Measurements from ENCODE around the gene OCEL1.

The OCEL1 gene

DNA sequence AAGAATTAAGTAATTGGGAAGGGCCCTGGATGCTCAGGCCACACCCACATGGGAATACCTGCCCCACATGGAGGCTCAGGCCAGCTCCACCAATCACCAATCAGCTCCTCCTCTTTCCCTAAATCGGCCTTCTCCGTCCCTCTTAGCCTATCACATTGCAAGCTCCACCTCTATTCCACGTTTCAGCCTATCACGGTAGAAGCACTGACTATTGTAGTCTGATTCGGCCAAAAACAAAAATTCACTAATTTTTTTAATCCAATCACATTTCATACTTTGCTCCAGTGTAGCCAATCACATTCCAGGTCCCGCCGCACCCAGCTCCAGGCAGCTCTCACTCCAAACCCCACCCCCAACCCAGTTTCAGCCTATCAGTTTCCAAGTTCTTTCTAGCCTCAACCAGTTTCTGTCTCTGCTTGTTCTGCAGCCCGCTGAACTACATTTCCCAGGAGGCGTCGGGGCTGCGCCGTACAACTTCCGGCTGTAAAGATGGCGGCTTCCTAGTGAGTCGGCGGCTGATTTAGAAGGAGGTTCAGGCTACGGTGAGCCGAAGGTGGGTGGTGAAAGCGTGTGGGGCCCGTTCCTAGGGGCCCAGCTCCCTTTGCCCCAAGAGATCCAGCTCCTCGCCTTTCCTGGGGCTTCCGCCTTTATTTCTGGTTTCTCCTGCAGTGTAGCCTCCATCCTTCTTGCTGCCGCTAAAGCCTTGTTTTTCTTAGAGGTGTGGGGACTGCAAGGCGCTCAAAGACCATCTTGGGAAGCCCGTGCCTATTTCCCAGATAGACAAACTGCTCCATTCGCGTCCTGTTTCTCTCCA, 41.2 kb downstream of the OCEL1 start, which contains the start of gene BABAM1 (continued):
- 0 out of 2 replicates have a peak, but pooled peaks have one; percentile 16 for TF ChIP-seq KLF8 (tag by site-specific recombination; IDR thresholded peaks at IDR 0.05)
- TF ChIP-seq, protein P1, sequence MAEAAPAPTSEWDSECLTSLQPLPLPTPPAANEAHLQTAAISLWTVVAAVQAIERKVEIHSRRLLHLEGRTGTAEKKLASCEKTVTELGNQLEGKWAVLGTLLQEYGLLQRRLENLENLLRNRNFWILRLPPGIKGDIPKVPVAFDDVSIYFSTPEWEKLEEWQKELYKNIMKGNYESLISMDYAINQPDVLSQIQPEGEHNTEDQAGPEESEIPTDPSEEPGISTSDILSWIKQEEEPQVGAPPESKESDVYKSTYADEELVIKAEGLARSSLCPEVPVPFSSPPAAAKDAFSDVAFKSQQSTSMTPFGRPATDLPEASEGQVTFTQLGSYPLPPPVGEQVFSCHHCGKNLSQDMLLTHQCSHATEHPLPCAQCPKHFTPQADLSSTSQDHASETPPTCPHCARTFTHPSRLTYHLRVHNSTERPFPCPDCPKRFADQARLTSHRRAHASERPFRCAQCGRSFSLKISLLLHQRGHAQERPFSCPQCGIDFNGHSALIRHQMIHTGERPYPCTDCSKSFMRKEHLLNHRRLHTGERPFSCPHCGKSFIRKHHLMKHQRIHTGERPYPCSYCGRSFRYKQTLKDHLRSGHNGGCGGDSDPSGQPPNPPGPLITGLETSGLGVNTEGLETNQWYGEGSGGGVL (tag by site-specific recombination; IDR thresholded peaks at IDR 0.05) = no peak
- TF ChIP-seq, protein P2, sequence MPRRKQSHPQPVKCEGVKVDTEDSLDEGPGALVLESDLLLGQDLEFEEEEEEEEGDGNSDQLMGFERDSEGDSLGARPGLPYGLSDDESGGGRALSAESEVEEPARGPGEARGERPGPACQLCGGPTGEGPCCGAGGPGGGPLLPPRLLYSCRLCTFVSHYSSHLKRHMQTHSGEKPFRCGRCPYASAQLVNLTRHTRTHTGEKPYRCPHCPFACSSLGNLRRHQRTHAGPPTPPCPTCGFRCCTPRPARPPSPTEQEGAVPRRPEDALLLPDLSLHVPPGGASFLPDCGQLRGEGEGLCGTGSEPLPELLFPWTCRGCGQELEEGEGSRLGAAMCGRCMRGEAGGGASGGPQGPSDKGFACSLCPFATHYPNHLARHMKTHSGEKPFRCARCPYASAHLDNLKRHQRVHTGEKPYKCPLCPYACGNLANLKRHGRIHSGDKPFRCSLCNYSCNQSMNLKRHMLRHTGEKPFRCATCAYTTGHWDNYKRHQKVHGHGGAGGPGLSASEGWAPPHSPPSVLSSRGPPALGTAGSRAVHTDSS (tag by site-specific recombination; IDR thresholded peaks at IDR 0.05) = no peak
- TF ChIP-seq, protein P3, sequence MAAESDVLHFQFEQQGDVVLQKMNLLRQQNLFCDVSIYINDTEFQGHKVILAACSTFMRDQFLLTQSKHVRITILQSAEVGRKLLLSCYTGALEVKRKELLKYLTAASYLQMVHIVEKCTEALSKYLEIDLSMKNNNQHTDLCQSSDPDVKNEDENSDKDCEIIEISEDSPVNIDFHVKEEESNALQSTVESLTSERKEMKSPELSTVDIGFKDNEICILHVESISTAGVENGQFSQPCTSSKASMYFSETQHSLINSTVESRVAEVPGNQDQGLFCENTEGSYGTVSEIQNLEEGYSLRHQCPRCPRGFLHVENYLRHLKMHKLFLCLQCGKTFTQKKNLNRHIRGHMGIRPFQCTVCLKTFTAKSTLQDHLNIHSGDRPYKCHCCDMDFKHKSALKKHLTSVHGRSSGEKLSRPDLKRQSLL (tag by site-specific recombination; IDR thresholded peaks at IDR 0.05) = peak; percentile 58; the same call in 1 of the 2 replicates
- peak; percentile 67; the same call in 1 of the 2 replicates for TF ChIP-seq ZBTB17 (tag by site-specific recombination; IDR thresholded peaks at IDR 0.05)
- TF ChIP-seq ZNF76 (tag by site-specific recombination; IDR thresholded peaks at IDR 0.05; ENCODE audit: borderline replicate concordance, low read depth) = peak; percentile 95
- TF ChIP-seq, protein P4, sequence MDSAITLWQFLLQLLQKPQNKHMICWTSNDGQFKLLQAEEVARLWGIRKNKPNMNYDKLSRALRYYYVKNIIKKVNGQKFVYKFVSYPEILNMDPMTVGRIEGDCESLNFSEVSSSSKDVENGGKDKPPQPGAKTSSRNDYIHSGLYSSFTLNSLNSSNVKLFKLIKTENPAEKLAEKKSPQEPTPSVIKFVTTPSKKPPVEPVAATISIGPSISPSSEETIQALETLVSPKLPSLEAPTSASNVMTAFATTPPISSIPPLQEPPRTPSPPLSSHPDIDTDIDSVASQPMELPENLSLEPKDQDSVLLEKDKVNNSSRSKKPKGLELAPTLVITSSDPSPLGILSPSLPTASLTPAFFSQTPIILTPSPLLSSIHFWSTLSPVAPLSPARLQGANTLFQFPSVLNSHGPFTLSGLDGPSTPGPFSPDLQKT (IDR thresholded peaks at IDR 0.05; ENCODE audit: borderline replicate concordance, low read depth, low read length) = no peak
- no peak for TF ChIP-seq ZNF677 (tag by site-specific recombination; IDR thresholded peaks at IDR 0.05)
- peak; percentile 58; the same call in 1 of the 2 replicates for TF ChIP-seq KLF10 (tag by site-specific recombination; IDR thresholded peaks at IDR 0.05)
- TF ChIP-seq ZNF837 (tag by site-specific recombination; IDR thresholded peaks at IDR 0.05) = no peak
- no peak for TF ChIP-seq BCL11A (tag by site-specific recombination; IDR thresholded peaks at IDR 0.05; ENCODE audit: low read depth)
- no peak for TF ChIP-seq BCL11B (tag by site-specific recombination; IDR thresholded peaks at IDR 0.05; ENCODE audit: low read depth)
- TF ChIP-seq SETDB1 (IDR thresholded peaks at IDR 0.05; ENCODE audit: insufficient read length, low read length) = peak; percentile 23
- no peak for TF ChIP-seq ZNF600 (tag by site-specific recombination; IDR thresholded peaks at IDR 0.05)
- TF ChIP-seq ZNF791 (tag by site-specific recombination; IDR thresholded peaks at IDR 0.05) = no peak
- 0 out of 2 replicates have a peak, but pooled peaks have one; percentile 28 for TF ChIP-seq ZBTB8A (tag by site-specific recombination; IDR thresholded peaks at IDR 0.05)
- TF ChIP-seq, protein P5, sequence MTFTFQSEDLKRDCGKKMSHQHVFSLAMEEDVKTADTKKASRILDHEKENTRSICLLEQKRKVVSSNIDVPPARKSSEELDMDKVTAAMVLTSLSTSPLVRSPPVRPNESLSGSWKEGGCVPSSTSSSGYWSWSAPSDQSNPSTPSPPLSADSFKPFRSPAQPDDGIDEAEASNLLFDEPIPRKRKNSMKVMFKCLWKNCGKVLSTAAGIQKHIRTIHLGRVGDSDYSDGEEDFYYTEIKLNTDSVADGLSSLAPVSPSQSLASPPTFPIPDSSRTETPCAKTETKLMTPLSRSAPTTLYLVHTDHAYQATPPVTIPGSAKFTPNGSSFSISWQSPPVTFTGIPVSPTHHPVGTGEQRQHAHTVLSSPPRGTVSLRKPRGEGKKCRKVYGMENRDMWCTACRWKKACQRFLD (tag by site-specific recombination; IDR thresholded peaks at IDR 0.05) = no peak
- TF ChIP-seq, protein P6, sequence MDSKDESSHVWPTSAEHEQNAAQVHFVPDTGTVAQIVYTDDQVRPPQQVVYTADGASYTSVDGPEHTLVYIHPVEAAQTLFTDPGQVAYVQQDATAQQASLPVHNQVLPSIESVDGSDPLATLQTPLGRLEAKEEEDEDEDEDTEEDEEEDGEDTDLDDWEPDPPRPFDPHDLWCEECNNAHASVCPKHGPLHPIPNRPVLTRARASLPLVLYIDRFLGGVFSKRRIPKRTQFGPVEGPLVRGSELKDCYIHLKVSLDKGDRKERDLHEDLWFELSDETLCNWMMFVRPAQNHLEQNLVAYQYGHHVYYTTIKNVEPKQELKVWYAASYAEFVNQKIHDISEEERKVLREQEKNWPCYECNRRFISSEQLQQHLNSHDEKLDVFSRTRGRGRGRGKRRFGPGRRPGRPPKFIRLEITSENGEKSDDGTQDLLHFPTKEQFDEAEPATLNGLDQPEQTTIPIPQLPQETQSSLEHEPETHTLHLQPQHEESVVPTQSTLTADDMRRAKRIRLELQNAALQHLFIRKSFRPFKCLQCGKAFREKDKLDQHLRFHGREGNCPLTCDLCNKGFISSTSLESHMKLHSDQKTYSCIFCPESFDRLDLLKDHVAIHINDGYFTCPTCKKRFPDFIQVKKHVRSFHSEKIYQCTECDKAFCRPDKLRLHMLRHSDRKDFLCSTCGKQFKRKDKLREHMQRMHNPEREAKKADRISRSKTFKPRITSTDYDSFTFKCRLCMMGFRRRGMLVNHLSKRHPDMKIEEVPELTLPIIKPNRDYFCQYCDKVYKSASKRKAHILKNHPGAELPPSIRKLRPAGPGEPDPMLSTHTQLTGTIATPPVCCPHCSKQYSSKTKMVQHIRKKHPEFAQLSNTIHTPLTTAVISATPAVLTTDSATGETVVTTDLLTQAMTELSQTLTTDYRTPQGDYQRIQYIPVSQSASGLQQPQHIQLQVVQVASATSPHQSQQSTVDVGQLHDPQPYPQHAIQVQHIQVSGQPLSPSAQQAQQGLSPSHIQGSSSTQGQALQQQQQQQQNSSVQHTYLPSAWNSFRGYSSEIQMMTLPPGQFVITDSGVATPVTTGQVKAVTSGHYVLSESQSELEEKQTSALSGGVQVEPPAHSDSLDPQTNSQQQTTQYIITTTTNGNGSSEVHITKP (tag by site-specific recombination; IDR thresholded peaks at IDR 0.05) = no peak
- TF ChIP-seq ZNF701 (tag by site-specific recombination; IDR thresholded peaks at IDR 0.05) = no peak
- TF ChIP-seq ZNF404 (tag by site-specific recombination; IDR thresholded peaks at IDR 0.05) = no peak

All from HEK293 (cell line).